ENCODE measurements around the gene ATP7B.

DNA sequence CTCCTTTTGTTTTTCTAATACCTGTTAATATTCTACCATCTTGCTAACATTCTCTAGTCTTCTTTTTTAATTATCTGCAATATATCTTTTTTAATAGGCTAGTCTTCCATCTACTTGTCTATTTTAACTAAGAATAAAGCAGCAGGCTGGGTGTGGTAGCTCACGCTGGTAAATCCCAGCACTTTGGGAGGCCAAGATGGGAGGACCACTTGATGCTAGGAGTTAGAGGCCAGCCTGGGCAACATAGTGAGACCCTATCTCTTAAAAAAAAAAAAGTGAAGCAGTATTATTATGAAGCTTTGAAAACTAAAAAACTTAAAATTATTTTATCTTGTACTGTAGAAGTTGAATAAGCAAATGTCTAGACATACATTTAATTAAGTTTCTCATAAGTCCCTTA, 16.6 kb upstream of the ATP7B start:
- TF ChIP-seq, protein P1, sequence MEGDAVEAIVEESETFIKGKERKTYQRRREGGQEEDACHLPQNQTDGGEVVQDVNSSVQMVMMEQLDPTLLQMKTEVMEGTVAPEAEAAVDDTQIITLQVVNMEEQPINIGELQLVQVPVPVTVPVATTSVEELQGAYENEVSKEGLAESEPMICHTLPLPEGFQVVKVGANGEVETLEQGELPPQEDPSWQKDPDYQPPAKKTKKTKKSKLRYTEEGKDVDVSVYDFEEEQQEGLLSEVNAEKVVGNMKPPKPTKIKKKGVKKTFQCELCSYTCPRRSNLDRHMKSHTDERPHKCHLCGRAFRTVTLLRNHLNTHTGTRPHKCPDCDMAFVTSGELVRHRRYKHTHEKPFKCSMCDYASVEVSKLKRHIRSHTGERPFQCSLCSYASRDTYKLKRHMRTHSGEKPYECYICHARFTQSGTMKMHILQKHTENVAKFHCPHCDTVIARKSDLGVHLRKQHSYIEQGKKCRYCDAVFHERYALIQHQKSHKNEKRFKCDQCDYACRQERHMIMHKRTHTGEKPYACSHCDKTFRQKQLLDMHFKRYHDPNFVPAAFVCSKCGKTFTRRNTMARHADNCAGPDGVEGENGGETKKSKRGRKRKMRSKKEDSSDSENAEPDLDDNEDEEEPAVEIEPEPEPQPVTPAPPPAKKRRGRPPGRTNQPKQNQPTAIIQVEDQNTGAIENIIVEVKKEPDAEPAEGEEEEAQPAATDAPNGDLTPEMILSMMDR (IDR thresholded peaks at IDR 0.05), result no peak
- no peak for TF ChIP-seq ZFX (IDR thresholded peaks at IDR 0.05; ENCODE audit: borderline replicate concordance)
